Measurements from ENCODE around the gene GNAT2.

Gene GNAT2

DNA sequence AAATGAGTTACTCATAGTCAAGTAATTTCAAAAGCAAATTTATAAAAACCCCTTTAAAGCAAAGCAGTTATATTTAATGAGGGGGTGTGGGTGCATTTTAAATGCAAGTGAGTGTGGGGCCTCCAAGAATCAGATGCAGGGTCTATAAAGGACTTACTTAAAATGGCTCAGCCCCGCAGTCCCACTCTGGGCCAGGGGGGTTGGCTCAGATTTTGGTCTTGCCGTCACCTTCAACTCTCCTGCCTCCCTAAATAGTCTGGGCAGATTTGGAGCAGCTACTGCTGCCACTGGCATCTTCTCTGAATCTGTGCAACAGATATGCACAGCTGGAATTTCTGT is 16.4 kb upstream of the GNAT2 start:
- Histone ChIP-seq H3K4me2 (ENCODE audit: low read length) (peak overlapping the region; percentile 75), H3K27ac (ENCODE audit: low read length) (no peak overlapping the region), H3K9me3 (ENCODE audit: insufficient read depth, low read length) (no peaks in the 10 kb centered on the region), H3K27me3 (ENCODE audit: low read depth, low read length) (no peaks in the 10 kb centered on the region), H3K4me1 (ENCODE audit: low read length) (peaks cover 24% of the 10 kb centered on the region), H3K36me3 (replicated peaks; ENCODE audit: low read depth, low read length) (peaks cover 4% of the 10 kb centered on the region), H3K79me2 (ENCODE audit: low read length) (no peaks in the 10 kb centered on the region), H4K20me1 (ENCODE audit: insufficient read depth, low read length) (no peaks in the 10 kb centered on the region), H3K9ac (ENCODE audit: low read length) (no peak overlapping the region), H3K4me3 (ENCODE audit: low read length) (no peak overlapping the region), H2AFZ (ENCODE audit: low read depth, low read length) (no peak overlapping the region)
- TF ChIP-seq EZH2phosphoT487 (IDR thresholded peaks at IDR 0.05; ENCODE audit: low read depth): no peak
- TF ChIP-seq, protein P1, sequence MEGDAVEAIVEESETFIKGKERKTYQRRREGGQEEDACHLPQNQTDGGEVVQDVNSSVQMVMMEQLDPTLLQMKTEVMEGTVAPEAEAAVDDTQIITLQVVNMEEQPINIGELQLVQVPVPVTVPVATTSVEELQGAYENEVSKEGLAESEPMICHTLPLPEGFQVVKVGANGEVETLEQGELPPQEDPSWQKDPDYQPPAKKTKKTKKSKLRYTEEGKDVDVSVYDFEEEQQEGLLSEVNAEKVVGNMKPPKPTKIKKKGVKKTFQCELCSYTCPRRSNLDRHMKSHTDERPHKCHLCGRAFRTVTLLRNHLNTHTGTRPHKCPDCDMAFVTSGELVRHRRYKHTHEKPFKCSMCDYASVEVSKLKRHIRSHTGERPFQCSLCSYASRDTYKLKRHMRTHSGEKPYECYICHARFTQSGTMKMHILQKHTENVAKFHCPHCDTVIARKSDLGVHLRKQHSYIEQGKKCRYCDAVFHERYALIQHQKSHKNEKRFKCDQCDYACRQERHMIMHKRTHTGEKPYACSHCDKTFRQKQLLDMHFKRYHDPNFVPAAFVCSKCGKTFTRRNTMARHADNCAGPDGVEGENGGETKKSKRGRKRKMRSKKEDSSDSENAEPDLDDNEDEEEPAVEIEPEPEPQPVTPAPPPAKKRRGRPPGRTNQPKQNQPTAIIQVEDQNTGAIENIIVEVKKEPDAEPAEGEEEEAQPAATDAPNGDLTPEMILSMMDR (IDR thresholded peaks at IDR 0.05; ENCODE audit: low read depth, low read length): no peak

DNA sequence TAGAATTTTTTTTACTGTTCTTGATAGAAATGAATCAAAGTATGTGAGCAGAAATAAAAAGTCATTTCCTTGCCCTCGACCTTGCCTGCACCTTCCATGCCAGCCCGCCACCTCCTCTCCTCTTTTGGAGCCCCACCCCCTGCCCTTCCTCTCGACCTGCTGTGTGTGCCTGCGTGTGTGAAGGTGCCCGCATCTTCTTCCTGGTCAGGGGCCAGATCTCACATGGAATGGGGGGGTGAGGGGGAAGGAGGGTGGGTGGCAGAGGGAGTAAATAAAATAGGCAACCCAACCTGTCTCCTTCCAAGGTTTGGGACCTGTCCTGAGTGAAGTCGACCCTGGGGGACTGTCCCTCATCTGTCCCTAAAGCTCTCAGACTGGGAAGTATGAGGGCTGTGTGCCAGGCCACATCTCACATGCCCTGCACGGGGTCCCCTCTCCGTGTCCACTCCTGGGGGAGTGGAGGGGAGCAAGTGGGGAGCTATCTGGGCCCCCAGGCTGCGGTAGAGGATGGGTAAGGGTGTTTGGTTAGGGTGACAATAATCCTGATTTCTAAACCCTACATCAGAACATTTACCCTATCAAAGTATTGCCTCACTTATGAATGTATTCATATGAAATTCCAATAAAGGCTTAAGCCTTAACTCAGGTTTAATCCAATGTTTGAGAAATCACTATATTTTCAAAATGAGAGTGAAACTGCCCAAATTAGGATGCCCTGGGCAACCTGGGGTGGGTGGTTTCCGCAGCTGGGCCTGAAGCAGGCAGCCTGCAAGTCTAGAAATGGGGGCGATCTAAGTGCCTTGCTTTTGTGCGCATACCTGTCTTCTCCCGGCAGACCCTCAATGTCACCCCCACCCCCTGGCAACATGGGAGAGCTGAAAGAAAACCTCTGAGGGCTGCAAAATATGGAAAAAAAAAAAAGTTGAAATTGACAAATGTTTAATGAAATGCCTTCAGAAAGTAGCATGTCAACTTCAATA is 15.6 kb upstream of the GNAT2 start:
- no peaks in the 10 kb centered on the region for H4K20me1 ChIP-seq (ENCODE audit: insufficient read depth, low read length)
- H3K79me2 ChIP-seq (ENCODE audit: low read length): no peaks in the 10 kb centered on the region
- peak overlapping the region; percentile 75 for H3K4me2 ChIP-seq (ENCODE audit: low read length)
- H3K4me1 ChIP-seq (ENCODE audit: low read length): peaks cover 24% of the 10 kb centered on the region
- H3K9me3 ChIP-seq (ENCODE audit: insufficient read depth, low read length): no peaks in the 10 kb centered on the region
- no peaks in the 10 kb centered on the region for H3K27me3 ChIP-seq (ENCODE audit: low read depth, low read length)
- peak overlapping the region; percentile 53 for H3K4me3 ChIP-seq (ENCODE audit: low read length)
- no peak overlapping the region; the same call in 1 of the 2 replicates for H2AFZ ChIP-seq (ENCODE audit: low read depth, low read length)
- peak overlapping the region; percentile 43; the same call in 1 of the 2 replicates for H3K27ac ChIP-seq (ENCODE audit: low read length)
- peaks cover 6% of the 10 kb centered on the region for H3K36me3 ChIP-seq (replicated peaks; ENCODE audit: low read depth, low read length)
- TF ChIP-seq EZH2phosphoT487 (IDR thresholded peaks at IDR 0.05; ENCODE audit: low read depth): no peak
- TF ChIP-seq, protein P1 (IDR thresholded peaks at IDR 0.05; ENCODE audit: low read depth, low read length): no peak
- H3K9ac ChIP-seq (ENCODE audit: low read length): peak overlapping the region; percentile 47; the same call in 1 of the 2 replicates

DNA sequence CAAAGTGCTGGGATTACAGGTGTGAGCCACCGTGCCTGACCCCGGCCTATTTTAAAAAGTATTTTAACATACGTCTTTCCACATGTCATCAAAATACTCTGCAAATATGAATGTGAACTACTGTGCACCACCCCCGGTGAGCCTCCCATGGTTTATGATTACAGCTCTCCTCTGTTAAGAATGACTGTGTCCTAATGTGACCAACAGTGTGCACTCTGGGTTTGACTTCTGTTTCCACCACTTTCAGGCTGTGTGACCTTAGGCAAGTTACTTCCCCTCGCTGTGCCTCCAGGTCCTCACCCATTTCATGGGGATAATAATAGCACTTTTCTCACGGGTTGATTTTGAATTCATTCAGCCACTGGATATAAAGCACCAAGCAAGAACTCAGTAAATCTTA is 14.9 kb upstream of the GNAT2 start:
- Histone ChIP-seq H2AFZ (ENCODE audit: low read depth, low read length) (no peak overlapping the region), H4K20me1 (ENCODE audit: insufficient read depth, low read length) (no peaks in the 10 kb centered on the region), H3K4me2 (ENCODE audit: low read length) (peak overlapping the region; percentile 75), H3K79me2 (ENCODE audit: low read length) (no peaks in the 10 kb centered on the region), H3K9me3 (ENCODE audit: insufficient read depth, low read length) (no peaks in the 10 kb centered on the region), H3K27ac (ENCODE audit: low read length) (peak overlapping the region; percentile 43; the same call in 1 of the 2 replicates), H3K27me3 (ENCODE audit: low read depth, low read length) (no peaks in the 10 kb centered on the region), H3K36me3 (replicated peaks; ENCODE audit: low read depth, low read length) (peaks cover 8% of the 10 kb centered on the region), H3K4me3 (ENCODE audit: low read length) (peak overlapping the region; percentile 53), H3K9ac (ENCODE audit: low read length) (no peak overlapping the region; the same call in 1 of the 2 replicates), H3K4me1 (ENCODE audit: low read length) (peaks cover 24% of the 10 kb centered on the region)
- TF ChIP-seq EZH2phosphoT487 (IDR thresholded peaks at IDR 0.05; ENCODE audit: low read depth): no peak
- TF ChIP-seq, protein P1 (IDR thresholded peaks at IDR 0.05; ENCODE audit: low read depth, low read length): no peak

DNA sequence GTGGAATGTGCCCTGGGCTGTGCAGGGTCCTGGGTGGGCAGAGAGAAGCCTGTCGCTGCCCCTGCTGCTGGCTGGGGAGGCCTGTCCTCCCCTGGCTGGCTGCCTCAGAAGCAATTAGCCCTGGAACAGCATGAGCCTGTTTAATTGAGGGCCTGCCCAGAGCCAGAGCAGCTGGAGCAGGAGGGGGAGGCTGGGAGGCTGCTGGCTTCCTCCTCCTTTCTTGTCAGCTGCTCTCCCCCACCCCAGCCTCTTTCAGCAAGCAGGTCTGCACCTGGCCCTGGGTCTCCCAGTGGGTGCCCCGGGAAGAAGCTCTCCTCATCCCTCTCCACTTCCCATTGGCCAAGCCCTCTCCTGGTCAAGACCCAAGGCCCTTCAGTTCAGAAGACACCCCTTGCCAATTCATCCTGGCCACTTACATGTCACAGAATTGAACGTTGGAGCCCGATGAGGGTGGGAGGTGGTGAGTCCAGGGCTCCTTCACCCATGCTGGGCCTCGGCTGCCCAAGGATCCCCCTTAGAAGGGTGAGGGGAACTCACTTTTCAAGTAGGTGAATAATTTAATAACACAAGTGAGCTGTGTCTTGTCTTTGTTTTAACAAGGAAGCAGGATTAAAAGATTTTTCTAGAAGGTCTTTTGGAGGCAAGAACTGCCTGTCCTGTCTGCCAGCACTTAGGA is 13.4 kb upstream of the GNAT2 start:
- H3K4me3 ChIP-seq (ENCODE audit: low read length): no peak overlapping the region
- TF ChIP-seq EZH2phosphoT487 (IDR thresholded peaks at IDR 0.05; ENCODE audit: low read depth): no peak
- TF ChIP-seq, protein P1 (IDR thresholded peaks at IDR 0.05; ENCODE audit: low read depth, low read length): no peak
- peaks cover 8% of the 10 kb centered on the region for H3K36me3 ChIP-seq (replicated peaks; ENCODE audit: low read depth, low read length)
- peaks cover 24% of the 10 kb centered on the region for H3K4me1 ChIP-seq (ENCODE audit: low read length)
- H3K9ac ChIP-seq (ENCODE audit: low read length): no peak overlapping the region
- H2AFZ ChIP-seq (ENCODE audit: low read depth, low read length): no peak overlapping the region
- H4K20me1 ChIP-seq (ENCODE audit: insufficient read depth, low read length): no peaks in the 10 kb centered on the region
- no peaks in the 10 kb centered on the region for H3K9me3 ChIP-seq (ENCODE audit: insufficient read depth, low read length)
- H3K27me3 ChIP-seq (ENCODE audit: low read depth, low read length): no peaks in the 10 kb centered on the region
- no peak overlapping the region for H3K4me2 ChIP-seq (ENCODE audit: low read length)
- H3K27ac ChIP-seq (ENCODE audit: low read length): no peak overlapping the region
- H3K79me2 ChIP-seq (ENCODE audit: low read length): no peaks in the 10 kb centered on the region

All from OCI-LY3 (cell line).